Spleen (tissue), 11 donors: ENCODE measurements around the gene RBX1. TPM values are rescaled to one million over a fixed set of nuclear protein-coding genes. Genes with fewer than 3 reads are reported as not detected.
"Not testable (repeated sequence)": the region's sequence is repeated elsewhere in the genome, so short reads cannot be mapped to it uniquely, and the experiment has no call there.

Experiments used
- DNase-seq: peaks from one replicate; pipeline ENCODE4 v3.0.0-alpha.2; 2020
- H3K27ac ChIP-seq, 8 donors: fragments of 200-600 bp; sonication (generic) in 7 of 8; 1 replicate in 4 of 8; 2 replicates in 4 of 8; pipeline versions ENCODE4 v1.5.0 to v1.8.0; 2016 to 2021; ENCODE audit warnings: inconsistent platforms in 4 of 8, mild to moderate bottlenecking in 4 of 8, moderate library complexity in 1 of 8
- H3K27me3 ChIP-seq, 7 donors: fragments of 200-600 bp; sonication (generic) in 6 of 7; replicated peaks in 1 of 7; 1 replicate in 4 of 7; 2 replicates in 3 of 7; pipeline versions ENCODE4 v1.5.0 to v1.8.0; 2016 to 2021; ENCODE audit warnings: inconsistent platforms in 3 of 7, mild to moderate bottlenecking in 1 of 7
- H3K36me3 ChIP-seq, 6 donors: fragments of 200-600 bp; sonication (generic) in 5 of 6; 1 replicate in 4 of 6; 2 replicates in 2 of 6; pipeline versions ENCODE4 v1.5.0 to v1.8.0; 2016 to 2021; ENCODE audit warnings: inconsistent platforms in 2 of 6
- H3K4me1 ChIP-seq, 6 donors: fragments of 200-600 bp; sonication (generic) in 5 of 6; 1 replicate in 3 of 6; 2 replicates in 3 of 6; pipeline versions ENCODE4 v1.5.0 to v1.8.0; 2016 to 2021; ENCODE audit warnings: inconsistent platforms in 3 of 6
- H3K4me3 ChIP-seq, 8 donors: fragments of 200-600 bp; sonication (generic) in 7 of 8; 1 replicate in 4 of 8; 2 replicates in 4 of 8; pipeline versions ENCODE4 v1.5.0 to v1.8.0; 2016 to 2021; ENCODE audit warnings: inconsistent platforms in 4 of 8, mild to moderate bottlenecking in 4 of 8, moderate library complexity in 2 of 8
- H3K9me3 ChIP-seq, 8 donors: fragments of 200-600 bp; sonication (generic) in 7 of 8; 1 replicate in 4 of 8; 2 replicates in 4 of 8; pipeline versions ENCODE4 v1.5.0 to v1.8.0; 2016 to 2021; ENCODE audit warnings: inconsistent platforms in 4 of 8
- CTCF ChIP-seq, 11 experiments: fragments of 200-600 bp in 7 of 11; fragments of 450-650 bp in 4 of 11; sonication (generic) in 4 of 11; IDR thresholded peaks in 8 of 11; conservative IDR thresholded peaks in 3 of 11; 1 replicate in 7 of 11; 2 replicates in 4 of 11; pipeline versions ENCODE4 v1.4.0 to v1.8.0; 2016 to 2021; ENCODE audit warnings: antibody characterized with exemption in 11 of 11, inconsistent platforms in 4 of 11, mild to moderate bottlenecking in 1 of 11
- POLR2A ChIP-seq, 3 donors: fragments of 450-650 bp; IDR thresholded peaks; one replicate each; pipeline ENCODE4 v1.5.1; 2017; ENCODE audit warnings: antibody characterized with exemption in 3 of 3, mild to moderate bottlenecking in 1 of 3
- POLR2AphosphoS5 ChIP-seq, 3 donors: sonication (generic); formaldehyde crosslinking; IDR thresholded peaks; one replicate each; pipeline ENCODE4 v1.5.1; 2017; ENCODE audit warnings: antibody characterized with exemption in 3 of 3
- WGBS, 5 donors: extraction: QIAGEN DNeasy Blood & Tissue Kit in 3 of 5; methylation state at CpG; one replicate each; pipeline versions ENCODE4 v1.1.5 to v1.1.7; 2013 to 2018; 5-methylcytosine and 5-hydroxymethylcytosine counted together
- intact Hi-C: fragments of 100-400 bp; cut with DNase I; formaldehyde crosslinking; loops from one replicate; pipeline ENCODE4 v1.15.0; 2023; ENCODE audit warnings: low total_unique reads
- polyA plus RNA-seq, 3 donors: library from polyadenylated mRNA; stranded (reverse); fragments of 200-250 nt; gene quantifications; one replicate each; pipeline ENCODE4 v1.2.1, GENCODE V29; 2013
- total RNA-seq, 7 donors: library from RNA; depleted of rRNA in 3 of 7; stranded (reverse); fragments of >200 nt in 3 of 7; fragmentation: NEBNext Ultra II Directional in 4 of 7; extraction: Animal tissue kit (Norgen Biotek cat#: 25700) in 4 of 7; gene quantifications; one replicate each; pipeline versions ENCODE4 v1.1.0 to v1.2.1, GENCODE V29; 2016 to 2021
- donor health status: healthy with polysubstance abuse.
- donor health status: DM: no; HTN: no; CAD: no; lungs with moderate emphysema.
- donor health status: DM: no; HTN: no; CAD: no.
- donor health status: Bipolar disorder and iron deficiency.
- donor health status: healthy.
- donor health status: DM: no; HTN: no; CAD: no.
- donor health status: DM: yes; HTN: yes; CAD: no.

The RBX1 gene
- total and polyA plus RNA-seq, 10 donors = 28.0 to 86.8 (median 41.7) TPM

GRCh38 chr22:40911772-40912171 is 39.4 kb upstream of the RBX1 start:
- H3K27me3 ChIP-seq = no peaks in the 10 kb centered on the region
- H3K4me3 ChIP-seq = no peak overlapping the region
- DNase-seq = no peak
- WGBS, 5 donors = 93 to 100% (median 94%) methylated on average over 3 of the region's 3 CpGs
- H3K4me1 ChIP-seq = no peaks in the 10 kb centered on the region
- H3K9me3 ChIP-seq = no peaks in the 10 kb centered on the region
- peaks cover 0 to 97% (median 50%) of the 10 kb centered on the region in 6 donors for H3K36me3 ChIP-seq
- no peak overlapping the region for H3K27ac ChIP-seq
- TF ChIP-seq POLR2AphosphoS5 (IDR thresholded peaks at IDR 0.05) = no peak
- no peak for TF ChIP-seq CTCF (IDR thresholded peaks at IDR 0.05 in 8 of 11, conservative IDR thresholded peaks at IDR 0.05 in 3 of 11)
- TF ChIP-seq POLR2A (IDR thresholded peaks at IDR 0.05) = no peak
- intact Hi-C loops = no loop called here

- intact Hi-C loops = not testable (repeated sequence)
- H3K36me3 ChIP-seq = peaks cover 0 to 96% (median 55%) of the 10 kb centered on the region in 6 donors
- WGBS, 5 donors = 88 to 96% (median 92%) methylated on average over 6 of the region's 6 CpGs
Measured at GRCh38 chr22:40912987-40913386, 38.2 kb upstream of the RBX1 start.

DNA sequence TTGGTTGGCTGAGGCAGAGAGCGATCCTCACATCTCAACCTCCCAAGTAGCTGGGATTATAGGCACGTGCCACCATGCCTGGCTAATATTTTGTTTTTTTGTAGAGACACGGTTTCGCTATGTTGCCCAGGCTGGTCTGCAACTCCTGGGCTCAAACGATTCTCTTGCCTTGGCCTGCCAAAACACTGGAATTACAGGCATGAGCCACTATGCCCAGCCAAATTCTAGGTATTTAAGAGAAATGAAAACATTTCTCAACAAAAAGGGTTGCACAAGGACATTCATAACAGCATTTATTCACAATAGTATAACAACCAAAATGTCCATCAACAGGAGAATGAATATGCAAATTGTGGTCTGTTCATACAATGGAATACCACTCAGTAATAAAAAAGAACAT is 31.7 kb upstream of the RBX1 start:
- intact Hi-C loops = no loop called here
- Histone ChIP-seq H3K27ac (no peak overlapping the region), H3K4me3 (no peak overlapping the region), H3K36me3 (peaks cover 0 to 83% (median 38%) of the 10 kb centered on the region in 6 donors), H3K9me3 (no peaks in the 10 kb centered on the region), H3K4me1 (peaks cover 3 to 8% (median 6%) of the 10 kb centered on the region in 6 donors), H3K27me3 (no peaks in the 10 kb centered on the region)
- whole genome bisulfite sequencing, 5 donors = 87 to 96% (median 90%) methylated on average over 5 of the region's 5 CpGs
- no peak for TF ChIP-seq CTCF (IDR thresholded peaks at IDR 0.05 in 8 of 11, conservative IDR thresholded peaks at IDR 0.05 in 3 of 11)
- TF ChIP-seq POLR2AphosphoS5 (IDR thresholded peaks at IDR 0.05) = no peak
- no peak for TF ChIP-seq POLR2A (IDR thresholded peaks at IDR 0.05)
- DNase-seq = no peak

More at GRCh38 chr22:40912987-40913386, 38.2 kb upstream of the RBX1 start:
- H3K4me1 ChIP-seq, DNase-seq, H3K27me3 ChIP-seq, H3K4me3 ChIP-seq, H3K27ac ChIP-seq, H3K9me3 ChIP-seq: not testable (repeated sequence)

GRCh38 chr22:40920526-40920925 is 30.7 kb upstream of the RBX1 start:
- 80 to 94% (median 85%) methylated on average over 9 of the region's 9 CpGs for WGBS, 5 donors
- H3K4me3 ChIP-seq = no peak overlapping the region
- TF ChIP-seq POLR2A (IDR thresholded peaks at IDR 0.05) = no peak

GRCh38 chr22:40922484-40923303 is 28.5 kb upstream of the RBX1 start:
- no peak overlapping the region for H3K27ac ChIP-seq
- intact Hi-C loops = no loop called here
- no peaks in the 10 kb centered on the region for H3K27me3 ChIP-seq
- no peak for DNase-seq
- peaks cover 3 to 8% (median 6%) of the 10 kb centered on the region in 6 donors for H3K4me1 ChIP-seq
- no peaks in the 10 kb centered on the region for H3K9me3 ChIP-seq
- 51 to 64% (median 56%) methylated on average over 5 of the region's 5 CpGs for WGBS, 5 donors
- H3K4me3 ChIP-seq = peak overlapping the region in 2 of 8 donors; percentile 2 to 35
- TF ChIP-seq POLR2AphosphoS5 (IDR thresholded peaks at IDR 0.05) = no peak
- TF ChIP-seq CTCF (IDR thresholded peaks at IDR 0.05 in 8 of 11, conservative IDR thresholded peaks at IDR 0.05 in 3 of 11) = peak; percentile 48 to 91 (median 78)
- H3K36me3 ChIP-seq = peaks cover 0 to 81% (median 33%) of the 10 kb centered on the region in 6 donors

More at GRCh38 chr22:40920526-40920925, 30.7 kb upstream of the RBX1 start:
- no peak for DNase-seq
- no peaks in the 10 kb centered on the region for H3K27me3 ChIP-seq
- H3K36me3 ChIP-seq = peaks cover 0 to 83% (median 41%) of the 10 kb centered on the region in 6 donors
- peaks cover 3 to 8% (median 6%) of the 10 kb centered on the region in 6 donors for H3K4me1 ChIP-seq
- intact Hi-C loops = no loop called here
- no peak overlapping the region for H3K27ac ChIP-seq
- no peaks in the 10 kb centered on the region for H3K9me3 ChIP-seq
